ENCODE data around the gene HMOX1. TPM values are rescaled to one million over a fixed set of nuclear protein-coding genes. Genes with fewer than 3 reads are reported as not detected.
A peak's percentile ranks its signal among the peaks of the same experiment; 100 is the strongest.
"Not testable (repeated sequence)": the region's sequence is repeated elsewhere in the genome, so short reads cannot be mapped to it uniquely, and the experiment has no call there.

Gene HMOX1
- total RNA-seq, 1 donor from 2014 or later, result 6.8 TPM

GRCh38 chr22:35349704-35350538, 31.0 kb upstream of the HMOX1 start:
- no peak for DNase-seq (ENCODE audit: low spot score)

DNA sequence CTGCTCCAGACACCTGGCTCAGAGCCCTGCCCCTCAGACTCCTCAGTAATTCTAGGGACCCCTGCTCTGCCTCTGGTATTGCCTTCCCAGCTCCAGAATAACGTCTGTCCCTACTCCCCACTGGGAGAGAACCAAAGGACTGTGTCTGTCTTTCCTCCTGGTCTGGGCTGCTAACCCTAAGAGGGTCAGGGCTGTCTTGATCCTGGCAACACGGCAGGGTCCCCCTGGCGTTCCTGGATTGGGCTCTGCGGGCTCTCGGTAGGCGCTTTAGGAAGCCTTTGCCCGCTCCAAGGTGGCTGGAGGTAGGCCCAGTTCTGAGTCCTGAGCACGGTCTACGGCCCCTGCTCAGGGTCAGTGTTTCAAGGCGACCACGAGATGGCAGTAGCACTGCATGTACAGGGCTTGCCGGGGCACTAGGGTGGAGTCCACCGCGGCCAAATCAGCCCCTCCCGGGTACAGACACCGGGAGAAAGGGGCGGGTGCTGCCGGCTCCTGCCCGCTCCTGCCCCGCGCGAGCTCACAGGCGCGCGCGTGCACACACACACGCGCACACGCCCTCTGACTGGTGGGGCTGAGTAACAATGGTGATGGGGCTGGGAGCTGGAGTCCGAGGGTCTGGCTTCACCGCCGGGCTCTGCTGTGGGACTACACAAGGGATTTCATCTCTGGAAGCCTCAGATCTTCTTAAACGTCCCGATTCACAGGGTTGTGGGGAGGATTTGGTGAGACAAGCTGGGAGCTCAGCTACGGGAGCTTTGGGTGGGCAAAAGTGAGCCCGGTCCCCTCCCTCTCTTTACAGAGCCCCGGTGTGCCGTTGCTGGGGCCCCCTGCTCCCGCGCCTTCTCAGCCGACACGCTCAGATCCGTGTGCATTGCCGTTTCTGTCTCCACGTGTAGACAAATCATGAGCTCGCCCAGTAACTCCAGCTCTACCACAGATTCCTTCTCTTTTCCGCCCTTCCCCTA, 30.1 kb upstream of the HMOX1 start:
- peak; percentile 94 for DNase-seq (ENCODE audit: low spot score)

GRCh38 chr22:35352214-35353111, 28.4 kb upstream of the HMOX1 start:
- DNase-seq (ENCODE audit: low spot score), result peak; percentile 72

DNA sequence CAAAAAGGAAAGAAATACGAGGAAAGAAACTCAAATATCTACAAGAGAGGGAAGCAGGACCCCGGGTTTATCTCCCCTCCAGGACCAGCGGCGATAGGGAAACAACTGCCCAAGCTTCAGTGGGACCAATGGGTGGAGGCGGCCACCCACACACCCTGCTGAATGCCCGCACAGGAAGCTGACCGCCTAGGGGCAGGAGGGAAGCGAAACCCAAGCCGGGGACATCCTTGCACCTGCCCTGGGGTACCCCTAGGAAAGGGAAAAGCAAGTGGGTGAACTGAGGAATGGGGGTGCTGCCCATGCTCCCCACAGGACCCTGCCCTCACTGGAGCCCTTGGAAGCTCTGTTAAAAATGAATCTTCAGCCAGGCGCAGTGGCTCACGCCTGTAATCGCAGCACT, 27.6 kb upstream of the HMOX1 start:
- DNase-seq (ENCODE audit: low spot score), result no peak

- no peak for DNase-seq (ENCODE audit: low spot score)
Measured at GRCh38 chr22:35354068-35354467, 26.8 kb upstream of the HMOX1 start.

- DNase-seq (ENCODE audit: low spot score), result no peak
Measured at GRCh38 chr22:35357883-35358621, 22.8 kb upstream of the HMOX1 start.

DNA sequence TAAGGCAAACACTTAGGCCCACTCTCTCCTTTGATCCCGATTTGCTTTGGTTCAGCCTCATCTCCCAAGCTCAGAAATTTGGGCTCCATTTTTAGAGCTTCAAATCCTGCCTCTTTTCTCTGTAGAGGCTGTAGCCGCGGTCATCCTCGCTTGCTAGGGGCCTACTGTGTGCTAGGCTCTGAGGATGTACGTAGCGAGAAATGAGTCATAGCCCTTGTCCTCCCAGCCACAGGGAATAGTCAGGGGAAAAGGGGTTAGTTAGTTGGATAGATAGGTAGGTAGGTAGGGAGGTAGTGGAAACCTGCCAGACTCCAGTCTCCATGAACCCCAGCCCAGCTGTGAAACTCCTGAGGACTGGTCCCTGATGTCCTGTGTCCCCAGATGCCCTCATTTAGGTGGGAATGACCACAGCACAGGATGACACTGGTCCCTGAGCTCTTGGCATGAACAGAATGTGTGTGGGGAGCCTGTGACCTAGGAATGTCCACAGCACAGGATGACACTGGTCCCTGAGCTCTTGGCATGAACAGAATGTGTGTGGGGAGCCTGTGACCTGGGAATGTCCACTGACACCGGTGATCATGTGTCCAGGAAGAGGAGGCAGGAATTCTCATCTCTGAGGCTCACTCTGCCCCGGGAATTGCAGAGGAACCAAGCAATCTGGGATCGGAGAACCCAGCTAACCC, 21.4 kb upstream of the HMOX1 start:
- DNase-seq (ENCODE audit: low spot score), result no peak

DNA sequence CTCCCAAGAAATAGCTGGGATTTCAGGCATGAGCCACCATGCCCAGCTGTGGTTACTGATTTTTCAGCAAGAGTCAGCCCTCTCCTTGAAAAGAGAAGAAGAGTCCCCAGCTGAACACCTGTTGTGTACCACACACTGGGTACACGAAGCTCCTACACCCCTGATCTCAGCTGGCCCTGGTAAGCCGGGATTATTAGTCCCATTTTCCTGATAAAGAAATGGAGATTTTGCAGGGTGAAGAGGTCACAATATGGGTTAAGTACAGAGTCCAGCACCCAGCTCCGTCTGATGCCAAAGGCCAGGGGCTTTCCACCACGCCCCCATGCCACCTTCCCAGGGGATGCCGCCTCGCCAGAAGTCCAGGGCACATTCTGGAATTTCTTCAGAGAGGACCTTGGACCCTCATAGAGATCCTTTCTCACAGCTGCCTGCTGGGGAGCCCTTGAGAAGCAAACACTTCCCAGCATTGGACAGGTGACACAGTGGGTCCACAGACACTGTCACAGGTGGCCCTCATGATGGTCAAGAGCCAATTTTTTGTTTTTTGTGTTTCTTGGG, 19.8 kb upstream of the HMOX1 start:
- no peak for DNase-seq (ENCODE audit: low spot score)

- DNase-seq (ENCODE audit: low spot score), result no peak
Measured at GRCh38 chr22:35363566-35364086, 17.3 kb upstream of the HMOX1 start.

- DNase-seq (ENCODE audit: low spot score), result not testable (repeated sequence)
Measured at GRCh38 chr22:35364230-35364629, 16.7 kb upstream of the HMOX1 start.

- no peak for DNase-seq (ENCODE audit: low spot score)
Measured at GRCh38 chr22:35367331-35367886, 13.5 kb upstream of the HMOX1 start.

- DNase-seq (ENCODE audit: low spot score), result no peak
Measured at GRCh38 chr22:35368386-35368785, 12.5 kb upstream of the HMOX1 start.

GRCh38 chr22:35369996-35370395, 10.9 kb upstream of the HMOX1 start:
- no peak for DNase-seq (ENCODE audit: low spot score)

DNA sequence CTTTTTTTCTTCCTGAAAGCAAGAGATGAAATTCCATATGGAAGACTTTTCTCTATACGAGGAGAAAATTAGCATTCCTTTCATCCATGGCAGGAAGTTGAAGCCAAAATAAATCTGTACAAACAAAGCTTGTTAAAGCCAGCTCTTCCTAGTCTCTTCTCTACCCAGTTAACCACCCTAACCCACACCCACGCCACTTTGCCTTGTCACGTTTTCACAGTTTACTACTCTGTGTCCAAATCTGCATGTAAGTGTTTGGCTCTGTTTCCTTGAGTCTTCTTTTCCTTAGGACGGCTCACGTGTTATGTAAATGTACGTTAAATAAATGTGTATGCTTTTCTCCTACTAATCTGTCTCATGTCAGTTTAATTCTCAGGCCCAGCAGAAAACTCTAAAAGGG, 7.1 kb upstream of the HMOX1 start:
- DNase-seq (ENCODE audit: low spot score), result no peak

GRCh38 chr22:35375031-35375430, 5.9 kb upstream of the HMOX1 start:
- no peak for DNase-seq (ENCODE audit: low spot score)

DNA sequence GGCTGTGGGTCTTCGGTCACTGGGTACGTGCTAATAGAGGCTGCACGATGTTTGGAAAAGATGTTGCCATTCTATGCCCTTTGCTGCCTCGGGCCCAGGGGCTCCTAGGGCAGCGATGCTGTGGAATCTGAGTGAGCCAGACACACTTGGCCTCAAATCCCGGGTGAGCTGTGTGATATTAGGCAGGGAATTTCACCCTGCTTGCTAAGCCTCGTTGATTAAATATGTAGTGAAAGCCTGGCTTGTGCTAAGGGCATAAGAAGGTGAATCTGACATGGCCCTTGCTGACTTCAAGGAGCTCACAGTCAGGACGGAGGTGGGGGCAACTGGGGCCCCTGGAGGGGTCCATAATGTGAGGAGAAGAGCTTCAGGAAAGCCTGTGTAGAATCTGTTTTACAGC, 5.4 kb upstream of the HMOX1 start:
- no peak for DNase-seq (ENCODE audit: low spot score)

GRCh38 chr22:35376728-35377472, 4.0 kb upstream of the HMOX1 start:
- DNase-seq (ENCODE audit: low spot score), result peak; percentile 96

DNA sequence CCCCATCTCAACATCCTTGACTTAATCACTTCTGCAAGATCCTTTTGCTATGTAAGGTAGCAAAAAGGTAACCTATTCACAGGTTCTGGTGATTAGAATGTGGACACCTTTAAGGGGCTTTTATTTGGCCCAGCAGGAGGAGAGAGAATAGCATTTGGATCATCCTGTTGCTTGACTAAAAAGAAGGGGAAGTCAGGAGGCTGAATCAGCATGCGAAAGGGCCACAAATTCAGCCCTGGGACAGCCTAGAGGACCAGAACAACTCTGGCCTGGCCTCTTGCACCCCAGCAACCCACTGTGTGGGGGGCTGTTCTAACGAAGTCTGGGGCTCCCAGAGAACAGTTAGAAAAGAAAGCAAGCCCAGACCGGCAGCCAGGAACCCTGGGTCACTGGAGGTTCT, 3.2 kb upstream of the HMOX1 start:
- DNase-seq (ENCODE audit: low spot score), result no peak

DNA sequence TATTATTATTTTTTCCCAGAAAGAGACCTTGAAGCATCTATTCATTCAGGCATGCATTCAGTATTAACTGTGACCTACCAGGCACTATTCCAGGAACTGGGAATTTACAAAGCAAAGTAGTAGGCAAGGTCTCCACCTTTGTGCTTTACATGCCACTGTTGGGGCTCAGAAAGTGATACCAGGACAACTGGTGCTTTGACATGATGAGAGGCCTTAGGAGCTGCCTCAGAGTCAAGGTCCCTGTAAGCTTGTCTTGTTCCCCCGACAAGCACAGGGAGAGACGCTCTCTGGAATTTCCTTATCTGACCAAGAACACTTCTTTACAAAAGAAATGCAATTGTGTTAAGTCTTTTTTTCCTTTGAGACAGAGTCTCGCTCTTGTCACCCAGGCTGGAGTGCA, 2.3 kb upstream of the HMOX1 start:
- no peak for DNase-seq (ENCODE audit: low spot score)
